K562 (cell line): ENCODE data around the gene LIX1L. TPM values are rescaled to one million over a fixed set of nuclear protein-coding genes. Genes with fewer than 3 reads are reported as not detected.
A peak's percentile ranks its signal among the peaks of the same experiment; 100 is the strongest.

Source experiments
- EGR1 ChIP-seq: fragments of 450-650 bp; conservative IDR thresholded peaks from 2 replicates; pipeline ENCODE4 v1.6.1; 2017; ENCODE audit warnings: mild to moderate bottlenecking
- ERF ChIP-seq: fragments of 450-650 bp; formaldehyde crosslinking; IDR thresholded peaks from 2 replicates; pipeline ENCODE4 v1.4.0; 2020; ENCODE audit warnings: mild to moderate bottlenecking, mixed read lengths
- FOS ChIP-seq: IDR thresholded peaks from 3 replicates; pipeline ENCODE4 v1.6.1; 2011; ENCODE audit not compliant: insufficient read length; ENCODE audit errors: extremely low read depth
- HDAC3 ChIP-seq: fragments of 450-650 bp; IDR thresholded peaks from 2 replicates; pipeline ENCODE4 v1.6.1; 2018; ENCODE audit warnings: borderline replicate concordance, mild to moderate bottlenecking, moderate library complexity; ENCODE audit not compliant: partially characterized antibody
- IFI16 ChIP-seq: fragments of 250-450 bp; sonication (Bioruptor Pico); IDR thresholded peaks from 2 replicates; pipeline ENCODE4 v2.1.2; 2022; ENCODE audit warnings: mild to moderate bottlenecking, inconsistent platforms
- IRF1 ChIP-seq: sonication (generic); formaldehyde crosslinking; IDR thresholded peaks from 2 replicates; pipeline ENCODE4 v1.8.0; 2022; ENCODE audit warnings: missing genetic modification reagents, mild to moderate bottlenecking, borderline replicate concordance
- KAT7 ChIP-seq: sonication (generic); formaldehyde crosslinking; IDR thresholded peaks from 2 replicates; pipeline ENCODE4 v1.8.0; 2022; ENCODE audit warnings: missing genetic modification reagents, mild to moderate bottlenecking, borderline replicate concordance
- MGA ChIP-seq: fragments of 450-650 bp; IDR thresholded peaks from 2 replicates; pipeline ENCODE4 v1.6.1; 2016; ENCODE audit warnings: mild to moderate bottlenecking, moderate library complexity
- POLR2G ChIP-seq: fragments of 200-400 bp; formaldehyde crosslinking; IDR thresholded peaks from 2 replicates; pipeline ENCODE4 v1.6.1; 2017; ENCODE audit warnings: low read depth, mild to moderate bottlenecking, antibody characterized with exemption, low read length, moderate library complexity
- SREBF1 ChIP-seq: fragments of 150-350 bp; IDR thresholded peaks from 2 replicates; pipeline ENCODE4 v1.6.1; 2014; ENCODE audit warnings: antibody characterized with exemption, low read depth, low read length, borderline replicate concordance
- ZNF699 ChIP-seq: fragments of 250-450 bp; sonication (Bioruptor Pico); IDR thresholded peaks from 2 replicates; pipeline ENCODE4 v1.8.0; 2021; ENCODE audit warnings: mild to moderate bottlenecking, moderate library complexity; ENCODE audit not compliant: insufficient replicate concordance
- polyA plus RNA-seq, 8 experiments: library from polyadenylated mRNA; depleted of rRNA in 4 of 8; stranded (reverse) in 5 of 8; unstranded in 3 of 8; fragments of >200 nt; fragmentation: Nextera tagmentation in 2 of 8; fragmentation: Illumina TruSeq in 1 of 8; extraction: Ambion mirVana in 2 of 8; extraction: Trizol in 1 of 8; gene quantifications; 2 replicates each; pipeline versions ENCODE4 v1.2.1 to v1.2.3, GENCODE V29; 2011 to 2014; ENCODE audit warnings: inconsistent platforms in 1 of 8, missing spikeins in 1 of 8
- total RNA-seq, 7 experiments: library from RNA; depleted of rRNA in 6 of 7; stranded (reverse); fragments of >200 nt in 6 of 7; fragmentation: Illumina TruSeq in 2 of 7; extraction: Trizol in 2 of 7; gene quantifications; 2 replicates each; pipeline versions ENCODE4 v1.2.1 to v1.2.3, GENCODE V29; 2011 to 2021; ENCODE audit warnings: low replicate concordance in 1 of 7

The LIX1L gene
- total and polyA plus RNA-seq, 9 of the 15 experiments (the other 6 are each of a cell fraction or from before 2014, with no cell fraction given): 4.6 to 26.5 (median 12.5) TPM

- TF ChIP-seq MGA: peak; percentile 45
- TF ChIP-seq ERF (CRISPR knock-in tag): 0 out of 2 replicates have a peak, but pooled peaks have one; percentile 16
- TF ChIP-seq IRF1 (CRISPR knock-in tag): no peak
- TF ChIP-seq IFI16: no peak
- no peak for TF ChIP-seq SREBF1
- TF ChIP-seq ZNF699 (CRISPR knock-in tag): no peak
- TF ChIP-seq KAT7 (CRISPR knock-in tag): 0 out of 2 replicates have a peak, but pooled peaks have one; percentile 51
- peak; percentile 48 for TF ChIP-seq FOS
- no peak for TF ChIP-seq HDAC3
- peak; percentile 23; the same call in 1 of the 2 replicates for TF ChIP-seq EGR1
- peak; percentile 84 for TF ChIP-seq POLR2G
Measured at GRCh38 chr1:145957443-145958319, at the start of gene LIX1L (continued).
